Ovary (tissue), 9 donors: ENCODE results near the gene WSB1. TPM values are rescaled to one million over a fixed set of nuclear protein-coding genes. Genes with fewer than 3 reads are reported as not detected.

Experiments
- DNase-seq, 5 donors: peaks; one replicate each; pipeline ENCODE4 v3.0.0-alpha.2; 2019 to 2020
- H3K27ac ChIP-seq, 2 donors: fragments of 200-600 bp; one replicate each; pipeline versions ENCODE4 v1.5.1 to v1.8.0; 2019 to 2022
- H3K27me3 ChIP-seq: fragments of 200-600 bp; one replicate; pipeline ENCODE4 v1.8.0; 2022
- H3K36me3 ChIP-seq: fragments of 200-600 bp; sonication (generic); one replicate; pipeline ENCODE4 v1.5.1; 2019
- H3K4me1 ChIP-seq: one replicate; pipeline ENCODE4 v1.8.1; 2013; ENCODE audit warnings: mild to moderate bottlenecking, moderate library complexity; ENCODE audit not compliant: insufficient read depth
- H3K4me3 ChIP-seq: fragments of 200-600 bp; sonication (generic); one replicate; pipeline ENCODE4 v1.5.1; 2017
- H3K9me3 ChIP-seq, 2 donors: fragments of 200-600 bp in 1 of 2; sonication (generic) in 1 of 2; one replicate each; pipeline versions ENCODE4 v1.5.1 to v1.8.1; 2013 to 2019; ENCODE audit warnings: mild to moderate bottlenecking in 1 of 2, moderate library complexity in 1 of 2
- CTCF ChIP-seq, 3 donors: fragments of 450-650 bp in 2 of 3; fragments of 200-600 bp in 1 of 3; IDR thresholded peaks; one replicate each; pipeline versions ENCODE4 v1.5.1 to v1.8.0; 2016 to 2022; ENCODE audit warnings: antibody characterized with exemption in 3 of 3, mild to moderate bottlenecking in 1 of 3
- EP300 ChIP-seq: sonication (generic); formaldehyde crosslinking; IDR thresholded peaks from one replicate; pipeline ENCODE4 v1.6.1; 2017; ENCODE audit warnings: antibody characterized with exemption
- POLR2A ChIP-seq: fragments of 450-650 bp; IDR thresholded peaks from one replicate; pipeline ENCODE4 v1.6.1; 2017; ENCODE audit warnings: antibody characterized with exemption, mild to moderate bottlenecking, moderate library complexity
- WGBS, 3 donors: extraction: QIAGEN DNeasy Blood & Tissue Kit in 1 of 3; methylation state at CpG; one replicate each; pipeline versions ENCODE4 v1.1.5 to v1.1.7; 2013 to 2017; 5-methylcytosine and 5-hydroxymethylcytosine counted together
- intact Hi-C, 4 donors: fragments of 100-400 bp; cut with DNase I; formaldehyde crosslinking; loops; one replicate each; pipeline versions ENCODE4 v1.11.0 to v1.15.1; 2022 to 2023
- polyA plus RNA-seq, 2 donors: library from polyadenylated mRNA; stranded (reverse); fragments of 200-250 nt in 1 of 2; fragments of 350-450 nt in 1 of 2; fragmentation: Illumina TruSeq in 1 of 2; extraction: RNeasy Lipid Tissue Mini Kit (QIAGEN cat#74804) in 1 of 2; gene quantifications; one replicate each; pipeline ENCODE4 v1.2.3, GENCODE V29; 2013 to 2014
- total RNA-seq, 7 donors: library from RNA; depleted of rRNA in 2 of 7; stranded (reverse); fragments of >200 nt in 2 of 7; fragmentation: NEBNext Ultra II Directional in 3 of 7; extraction: Animal tissue kit (Norgen Biotek cat#: 25700) in 3 of 7; gene quantifications; one replicate each; pipeline versions ENCODE4 v1.1.0 to v1.2.4, GENCODE V29; 2016 to 2023
- donor health status: DM: no; HTN: no; CAD: no; lungs with moderate emphysema.
- donor health status: DM: no; HTN: no; CAD: no.
- donor health status: Bipolar disorder and iron deficiency.
- donor health status: DM: yes; HTN: yes; CAD: no.
- donor health status: DM: no; HTN: no; CAD: no.
- donor health status: DM: yes; HTN: yes; CAD: no.

The WSB1 gene
- total and polyA plus RNA-seq, 9 donors: 88.9 to 214 (median 168) TPM

- H3K27me3 ChIP-seq: no peaks in the 10 kb centered on the region
- H3K4me3 ChIP-seq: no peak overlapping the region
- no peak for DNase-seq
- H3K36me3 ChIP-seq: no peaks in the 10 kb centered on the region
- no peaks in the 10 kb centered on the region for H3K4me1 ChIP-seq
- peak overlapping the region in 1 of 2 donors; percentile 15 for H3K27ac ChIP-seq
- intact Hi-C loops: no loop called here
- 32 to 48% (median 39%) methylated on average over 5 of the region's 5 CpGs for WGBS, 3 donors
- TF ChIP-seq EP300 (no peak), POLR2A (no peak), CTCF (IDR thresholded peaks at IDR 0.05) (no peak)
- H3K9me3 ChIP-seq: no peaks in the 10 kb centered on the region
Measured at GRCh38 chr17:27256225-27257030, 37.5 kb upstream of the WSB1 start.

- Histone ChIP-seq H3K27me3 (no peaks in the 10 kb centered on the region), H3K27ac (no peak overlapping the region), H3K36me3 (no peaks in the 10 kb centered on the region), H3K4me1 (no peaks in the 10 kb centered on the region), H3K4me3 (no peak overlapping the region), H3K9me3 (no peaks in the 10 kb centered on the region)
- DNase-seq: no peak
- 67 to 79% (median 68%) methylated on average over 4 of the region's 4 CpGs for WGBS, 3 donors
- intact Hi-C loops: no loop called here
- no peak for TF ChIP-seq EP300
Measured at GRCh38 chr17:27257031-27257357, 36.9 kb upstream of the WSB1 start.

- no peak for TF ChIP-seq EP300
- no peak for TF ChIP-seq POLR2A
- TF ChIP-seq CTCF (IDR thresholded peaks at IDR 0.05): no peak
- WGBS, 3 donors: 85 to 89% (median 86%) methylated on average over 4 of the region's 4 CpGs
Measured at GRCh38 chr17:27259356-27259755, 34.6 kb upstream of the WSB1 start.

GRCh38 chr17:27263386-27263785 lies 30.5 kb upstream of the WSB1 start:
- no peak overlapping the region for H3K27ac ChIP-seq
- no peak for DNase-seq
- no peak overlapping the region for H3K4me3 ChIP-seq
- no peak for TF ChIP-seq CTCF (IDR thresholded peaks at IDR 0.05)
- no peak for TF ChIP-seq POLR2A
- no peak for TF ChIP-seq EP300
- no peaks in the 10 kb centered on the region for H3K36me3 ChIP-seq
- WGBS, 3 donors: 54 to 60% (median 57%) methylated on average over 5 of the region's 5 CpGs
- no peaks in the 10 kb centered on the region for H3K9me3 ChIP-seq
- H3K4me1 ChIP-seq: no peaks in the 10 kb centered on the region
- intact Hi-C loops: no loop called here
- H3K27me3 ChIP-seq: no peaks in the 10 kb centered on the region

More at GRCh38 chr17:27259356-27259755, 34.6 kb upstream of the WSB1 start:
- no peaks in the 10 kb centered on the region for H3K36me3 ChIP-seq
- H3K9me3 ChIP-seq: no peaks in the 10 kb centered on the region
- intact Hi-C loops: no loop called here
- no peak overlapping the region for H3K27ac ChIP-seq
- DNase-seq: no peak
- no peak overlapping the region for H3K4me3 ChIP-seq
- no peaks in the 10 kb centered on the region for H3K27me3 ChIP-seq
- H3K4me1 ChIP-seq: no peaks in the 10 kb centered on the region

- TF ChIP-seq CTCF (IDR thresholded peaks at IDR 0.05): no peak
- no peak for TF ChIP-seq POLR2A
- no peak for TF ChIP-seq EP300
- Histone ChIP-seq H3K36me3 (no peaks in the 10 kb centered on the region), H3K27me3 (no peaks in the 10 kb centered on the region), H3K4me1 (no peaks in the 10 kb centered on the region), H3K9me3 (no peaks in the 10 kb centered on the region), H3K4me3 (no peak overlapping the region), H3K27ac (no peak overlapping the region)
- 89 to 92% (median 91%) methylated on average over 11 of the region's 11 CpGs for WGBS, 3 donors
- intact Hi-C loops: no loop called here
- no peak for DNase-seq
Measured at GRCh38 chr17:27264068-27264812, 29.7 kb upstream of the WSB1 start.
